Motor neuron (in vitro differentiated cells): ENCODE measurements around the gene SEMA7A. TPM values are rescaled to one million over a fixed set of nuclear protein-coding genes. Genes with fewer than 3 reads are reported as not detected.

Experiments used
- ATAC-seq, 8 experiments: fragments of 200-7000 bp; cut with Tn5 transposase; replicated peaks in 6 of 8; 2 replicates each; pipeline ENCODE4 v1.8.0; 2021; ENCODE audit warnings: mild to moderate bottlenecking in 8 of 8, moderate library complexity in 8 of 8
- H3K27ac ChIP-seq, 2 donors: fragments of 250-450 bp; sonication (Bioruptor Pico); 2 replicates each; pipeline ENCODE4 v1.9.0; 2021; ENCODE audit warnings: antibody characterized with exemption in 2 of 2, mild to moderate bottlenecking in 2 of 2, moderate library complexity in 1 of 2
- H3K4me1 ChIP-seq, 2 donors: fragments of 250-450 bp; sonication (Bioruptor Pico); replicated peaks in 1 of 2; 2 replicates each; pipeline ENCODE4 v1.6.1; 2021; ENCODE audit warnings: antibody characterized with exemption in 2 of 2, mild to moderate bottlenecking in 2 of 2, moderate library complexity in 1 of 2
- H3K4me3 ChIP-seq, 5 donors: fragments of 250-450 bp; sonication (Bioruptor Pico); 2 replicates each; pipeline ENCODE4 v1.9.0; 2021; ENCODE audit warnings: antibody characterized with exemption in 5 of 5, mild to moderate bottlenecking in 5 of 5, moderate library complexity in 4 of 5
- WGBS, 10 experiments: fragments of 450-650 bp; shearing (Covaris generic); methylation state at CpG; one replicate each; pipeline ENCODE4 v1.0.0; 2022; 5-methylcytosine and 5-hydroxymethylcytosine counted together
- in situ Hi-C, 9 experiments: fragments of 400-800 bp; cut with MboI; loops; one replicate each; pipeline ENCODE4 v1.15.0; 2021; ENCODE audit warnings: low sequenced_read_pairs in 9 of 9, low pct_unique_long_range_greater_than_20kb in 2 of 9; ENCODE audit not compliant: unreplicated experiment in 9 of 9
- total RNA-seq, 8 experiments: library from RNA; unstranded; fragments of 300-600 nt; gene quantifications; 2 replicates each; pipeline versions ENCODE4 v1.2.3 to v1.2.4, GENCODE V29; 2022

The SEMA7A gene
- total RNA-seq, 8 experiments from 2014 or later: 0.45 to 16.5 (median 9.6) TPM

- WGBS, 10 experiments: 17 to 100% (median 75%) methylated on average over 1 to 10 of the region's 20 CpGs; no CpG with 5 or more reads in 2 of the 10 experiments
- Histone ChIP-seq H3K4me1 (peaks cover 30 to 34% of the 10 kb centered on the region in 2 donors), H3K4me3 (no peak overlapping the region), H3K27ac (no peak overlapping the region)
- in situ Hi-C loops: loop anchor here in 6 of 9 experiments (10.0 to 25.0 kb wide), 3 partner anchors 45 to 548 kb away; partner anchors contain the start of genes SEMA7A (in 2 of the 6) and COX5A (in 1 of the 6)
- ATAC-seq: peak in 1 of 8 experiments; percentile 28
Observed at GRCh38 chr15:74389241-74390048, 44.3 kb downstream of the SEMA7A start.

- Histone ChIP-seq H3K27ac (no peak overlapping the region), H3K4me3 (no peak overlapping the region), H3K4me1 (peaks cover 30 to 34% of the 10 kb centered on the region in 2 donors)
- WGBS, 10 experiments: 73 to 100% (median 89%) methylated on average over 1 to 4 of the region's 10 CpGs; no CpG with 5 or more reads in 7 of the 10 experiments
- in situ Hi-C loops: loop anchor here in 6 of 9 experiments (10.0 to 25.0 kb wide), 3 partner anchors 46 to 549 kb away; partner anchors contain the start of genes SEMA7A (in 2 of the 6) and COX5A (in 1 of the 6)
- no peak for ATAC-seq
Observed at GRCh38 chr15:74388363-74388951, 45.3 kb downstream of the SEMA7A start.

GRCh38 chr15:74387621-74388362 is 46.0 kb downstream of the SEMA7A start:
- 0 to 83% (median 76%) methylated on average over 1 to 5 of the region's 10 CpGs; no CpG with 5 or more reads in 6 of the 10 experiments for WGBS, 10 experiments
- in situ Hi-C loops: loop anchor here in 6 of 9 experiments (10.0 to 25.0 kb wide), 3 partner anchors 47 to 550 kb away; partner anchors contain the start of genes SEMA7A (in 2 of the 6) and COX5A (in 1 of the 6)
- no peak overlapping the region for H3K27ac ChIP-seq
- no peak overlapping the region for H3K4me3 ChIP-seq
- H3K4me1 ChIP-seq: peaks cover 27 to 30% of the 10 kb centered on the region in 2 donors
- no peak for ATAC-seq

DNA sequence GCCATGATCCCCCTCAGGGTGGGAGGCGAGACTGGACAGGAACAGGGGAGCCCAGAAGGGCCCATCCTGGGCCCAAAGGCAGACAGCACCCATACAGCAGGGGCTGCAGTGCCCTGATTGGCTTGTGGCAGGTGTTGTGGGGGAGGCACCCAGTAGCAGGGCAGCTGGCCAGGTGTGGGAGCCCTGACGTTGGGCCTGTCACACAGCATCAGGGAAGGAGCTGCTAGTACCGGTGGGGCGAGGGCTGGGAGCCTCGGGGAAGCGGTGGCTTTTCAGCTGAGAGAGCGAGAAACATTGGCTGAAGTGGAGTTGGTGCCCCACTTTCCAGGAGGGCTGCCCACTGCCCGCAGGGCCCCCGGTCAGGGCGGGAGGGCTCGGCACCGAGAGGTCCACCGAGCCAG is 46.6 kb downstream of the SEMA7A start:
- in situ Hi-C loops: loop anchor here in 6 of 9 experiments (10.0 to 25.0 kb wide), 3 partner anchors 48 to 550 kb away; partner anchors contain the start of genes SEMA7A (in 2 of the 6) and COX5A (in 1 of the 6)
- Histone ChIP-seq H3K4me3 (no peak overlapping the region), H3K4me1 (peaks cover 20 to 24% of the 10 kb centered on the region in 2 donors), H3K27ac (no peak overlapping the region)
- WGBS, 10 experiments: 80 to 95% methylated on average over 1 to 4 of the region's 13 CpGs; no CpG with 5 or more reads in 8 of the 10 experiments
- no peak for ATAC-seq

DNA sequence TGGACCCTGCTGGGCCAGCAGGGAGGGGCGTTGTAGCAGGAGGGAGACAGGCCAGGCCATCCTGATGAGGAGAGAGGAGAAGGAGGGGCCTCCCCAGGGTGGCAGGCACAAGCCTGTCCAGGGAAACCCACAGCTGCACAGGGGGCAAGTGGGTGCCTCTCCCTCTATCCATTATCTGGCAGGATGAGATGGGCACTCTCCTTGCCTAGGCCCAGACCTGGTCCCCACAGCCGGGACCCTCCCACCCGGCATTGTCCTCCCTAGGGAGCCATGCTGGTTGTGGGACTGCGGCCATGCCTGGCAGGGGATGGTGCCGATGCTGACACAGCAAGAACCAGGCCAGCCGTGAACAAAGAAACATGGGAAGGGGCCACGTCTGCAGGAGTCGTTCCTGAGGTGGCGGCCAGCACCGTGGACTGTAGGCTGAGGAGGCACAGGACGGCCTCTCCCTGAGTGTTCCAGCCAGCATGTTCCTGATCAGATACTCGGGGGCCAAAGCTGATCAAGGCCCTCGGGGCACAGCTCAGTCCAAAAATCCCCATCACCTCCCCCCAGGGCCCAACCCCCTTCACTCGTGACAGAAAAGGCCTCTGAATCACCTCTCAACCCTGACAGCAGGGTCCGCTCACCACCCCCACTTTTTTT is 47.1 kb downstream of the SEMA7A start:
- peak in 5 of 8 experiments; percentile 18 to 48 (median 45) for ATAC-seq
- no peak overlapping the region for H3K27ac ChIP-seq
- H3K4me1 ChIP-seq: peaks cover 17 to 18% of the 10 kb centered on the region in 2 donors
- no peak overlapping the region for H3K4me3 ChIP-seq
- WGBS, 10 experiments: 44 to 90% (median 80%) methylated on average over 1 to 3 of the region's 15 CpGs; no CpG with 5 or more reads in 7 of the 10 experiments
- in situ Hi-C loops: loop anchor here in 6 of 9 experiments (10.0 to 25.0 kb wide), 3 partner anchors 48 to 551 kb away; partner anchors contain the start of genes SEMA7A (in 2 of the 6) and COX5A (in 1 of the 6)

GRCh38 chr15:74385733-74386132 is 48.0 kb downstream of the SEMA7A start:
- in situ Hi-C loops: loop anchor here in 6 of 9 experiments (10.0 to 25.0 kb wide), 3 partner anchors 49 to 552 kb away; partner anchors contain the start of genes SEMA7A (in 2 of the 6) and COX5A (in 1 of the 6)
- no peak overlapping the region for H3K27ac ChIP-seq
- peaks cover 15 to 17% of the 10 kb centered on the region in 2 donors for H3K4me1 ChIP-seq
- H3K4me3 ChIP-seq: no peak overlapping the region
- ATAC-seq: peak in 2 of 8 experiments; percentile 2 to 6
- 49 to 100% (median 83%) methylated on average over 2 to 4 of the region's 6 CpGs; no CpG with 5 or more reads in 5 of the 10 experiments for WGBS, 10 experiments

DNA sequence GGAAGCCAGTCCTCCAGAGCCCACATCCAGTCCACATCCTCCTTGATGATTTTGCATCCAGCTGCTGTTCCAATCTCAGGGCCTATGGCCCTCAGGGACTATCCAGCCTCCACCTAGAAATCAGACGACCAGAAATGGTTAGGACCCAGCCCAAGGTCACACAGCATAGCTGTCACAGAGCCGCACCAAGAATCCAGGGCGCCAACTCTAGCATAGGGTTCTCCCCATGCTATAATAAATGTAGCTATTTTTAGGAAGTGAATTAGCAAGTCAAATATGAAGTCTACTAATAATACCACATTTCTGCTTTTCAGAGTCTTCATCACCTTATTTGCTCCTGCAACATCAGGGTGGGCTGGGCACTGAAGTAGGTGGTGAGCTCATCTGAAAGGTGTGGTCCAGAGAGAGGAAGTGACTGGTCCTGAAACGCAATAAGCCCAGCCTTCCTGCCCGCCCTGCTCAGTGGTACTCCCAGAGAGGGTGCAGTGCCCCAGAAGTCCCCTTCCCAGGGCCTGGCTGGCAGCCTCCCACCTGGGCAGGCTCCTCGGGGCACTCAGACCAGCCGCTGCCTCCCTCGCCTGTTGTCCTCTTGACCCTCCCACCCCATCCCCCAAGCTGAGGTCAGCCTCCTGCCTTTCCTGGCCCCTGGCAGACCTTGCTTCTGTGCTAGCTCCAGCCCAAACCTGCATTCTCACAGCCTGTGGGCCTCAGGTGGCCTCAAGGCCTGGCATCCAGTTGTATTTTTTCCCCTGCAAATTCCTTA is 48.7 kb downstream of the SEMA7A start:
- ATAC-seq: peak in 3 of 8 experiments; percentile 71 to 78 (median 77)
- 0 to 80% (median 70%) methylated on average over 1 to 5 of the region's 8 CpGs; no CpG with 5 or more reads in 5 of the 10 experiments for WGBS, 10 experiments

GRCh38 chr15:74384566-74384880 is 49.2 kb downstream of the SEMA7A start:
- H3K27ac ChIP-seq: no peak overlapping the region

More for the DNA sequence above, 48.7 kb downstream of the SEMA7A start:
- Histone ChIP-seq H3K27ac (no peak overlapping the region), H3K4me1 (peaks cover 15 to 17% of the 10 kb centered on the region in 2 donors), H3K4me3 (no peak overlapping the region)
- in situ Hi-C loops: loop anchor here in 7 of 9 experiments (5.0 to 25.0 kb wide), 5 partner anchors 47 to 552 kb away; partner anchors contain the start of genes SEMA7A (in 3 of the 7) and COX5A (in 1 of the 7)

GRCh38 chr15:74383695-74384565 is 49.8 kb downstream of the SEMA7A start:
- ATAC-seq: no peak
- in situ Hi-C loops: loop anchor here in 7 of 9 experiments (5.0 to 25.0 kb wide), 5 partner anchors 48 to 553 kb away; partner anchors contain the start of genes SEMA7A (in 3 of the 7) and COX5A (in 1 of the 7)
- no peak overlapping the region for H3K27ac ChIP-seq
- no peak overlapping the region for H3K4me3 ChIP-seq
- WGBS, 10 experiments: 71 to 90% methylated on average over 1 to 2 of the region's 8 CpGs; no CpG with 5 or more reads in 8 of the 10 experiments
- peaks cover 15 to 17% of the 10 kb centered on the region in 2 donors for H3K4me1 ChIP-seq

More at GRCh38 chr15:74384566-74384880, 49.2 kb downstream of the SEMA7A start:
- in situ Hi-C loops: loop anchor here in 7 of 9 experiments (5.0 to 25.0 kb wide), 5 partner anchors 48 to 553 kb away; partner anchors contain the start of genes SEMA7A (in 3 of the 7) and COX5A (in 1 of the 7)
- Histone ChIP-seq H3K4me3 (no peak overlapping the region), H3K4me1 (peaks cover 15 to 17% of the 10 kb centered on the region in 2 donors)
- no peak for ATAC-seq
- WGBS, 10 experiments: no CpG with 5 or more reads among the region's 3 CpGs

- no peak for ATAC-seq
- H3K4me3 ChIP-seq: no peak overlapping the region
- in situ Hi-C loops: loop anchor here in 7 of 9 experiments (5.0 to 25.0 kb wide), 5 partner anchors 49 to 554 kb away; partner anchors contain the start of genes SEMA7A (in 3 of the 7) and COX5A (in 1 of the 7)
- H3K4me1 ChIP-seq: peaks cover 15 to 17% of the 10 kb centered on the region in 2 donors
- H3K27ac ChIP-seq: no peak overlapping the region
- WGBS, 10 experiments: 83 to 100% (median 100%) methylated on average over 1 of the region's 4 CpGs; no CpG with 5 or more reads in 7 of the 10 experiments
Observed at GRCh38 chr15:74383286-74383685, 50.5 kb downstream of the SEMA7A start.
